Caco-2 (cell line): ENCODE results near the gene ERF. TPM values are rescaled to one million over a fixed set of nuclear protein-coding genes. Genes with fewer than 3 reads are reported as not detected.

ENCODE experiments used
- BruUV-seq: library from RNA; stranded (reverse); fragments of 400-500 nt; replicated peaks from 2 replicates; lab custom pipeline; 2021; lab: Mats Ljungman, UMichigan
- CTCF ChIA-PET: fragments of 300-600 bp; sonication (Branson Sonifier 250); formaldehyde crosslinking; loops from one replicate; lab custom pipeline; 2022; ENCODE audit warnings: antibody characterized with exemption; lab: Charles Lee
- POLR2A ChIA-PET: fragments of 300-600 bp; sonication (Branson Sonifier 250); formaldehyde crosslinking; loops from one replicate; lab custom pipeline; 2022; ENCODE audit warnings: antibody characterized with exemption; lab: Charles Lee
- DNase-seq, 2 experiments: peaks; one replicate each; pipeline versions ENCODE4 v3.0.0 to v3.0.0-alpha.2; 2020 to 2022
- H3K27me3 ChIP-seq: replicated peaks from 2 replicates; pipeline ENCODE4 v1.6.0; 2011; ENCODE audit warnings: low read length; ENCODE audit not compliant: control insufficient read depth, insufficient read depth
- H3K36me3 ChIP-seq: 2 replicates; pipeline ENCODE4 v1.5.1; 2011; ENCODE audit warnings: low read length; ENCODE audit not compliant: control insufficient read depth, insufficient read depth
- H3K4me1 ChIP-seq: fragments of 250-450 bp; sonication (Bioruptor Pico); 2 replicates; pipeline ENCODE4 v1.5.1; 2020; ENCODE audit warnings: mild to moderate bottlenecking
- H3K4me3 ChIP-seq: 2 replicates; pipeline ENCODE4 v1.5.1; 2011; ENCODE audit warnings: low read depth, mild to moderate bottlenecking, control low read depth, low read length
- H3K9me3 ChIP-seq: fragments of 250-450 bp; sonication (Bioruptor Pico); 2 replicates; pipeline ENCODE4 v1.5.1; 2020; ENCODE audit warnings: mild to moderate bottlenecking, moderate library complexity
- H3K27ac Mint-ChIP-seq: one replicate; pipeline ENCODE4 v1.8.0; 2022; ENCODE audit warnings: mixed read lengths; ENCODE audit not compliant: unreplicated experiment
- H3K27me3 Mint-ChIP-seq: one replicate; pipeline ENCODE4 v1.8.0; 2022; ENCODE audit warnings: mixed read lengths; ENCODE audit not compliant: insufficient read depth, unreplicated experiment
- H3K36me3 Mint-ChIP-seq: one replicate; pipeline ENCODE4 v1.8.0; 2022; ENCODE audit warnings: mild to moderate bottlenecking, mixed read lengths; ENCODE audit not compliant: insufficient read depth, unreplicated experiment
- H3K4me1 Mint-ChIP-seq: one replicate; pipeline ENCODE4 v1.8.0; 2022; ENCODE audit warnings: low read depth, mixed read lengths; ENCODE audit not compliant: unreplicated experiment
- H3K4me3 Mint-ChIP-seq: one replicate; pipeline ENCODE4 v1.8.0; 2022; ENCODE audit warnings: mild to moderate bottlenecking, moderate library complexity, mixed read lengths; ENCODE audit not compliant: unreplicated experiment
- H3K9me3 Mint-ChIP-seq: one replicate; pipeline ENCODE4 v1.8.0; 2022; ENCODE audit warnings: mixed read lengths; ENCODE audit not compliant: unreplicated experiment
- intact Hi-C: fragments of 100-400 bp; cut with micrococcal nuclease; formaldehyde crosslinking; loops from one replicate; pipeline ENCODE4 v1.10.0; 2022; ENCODE audit not compliant: unreplicated experiment
- total RNA-seq: library from RNA; stranded (reverse); gene quantifications from 2 replicates; pipeline ENCODE4 v1.2.3, GENCODE V29; 2022
- TF ChIP-seq, protein P1 (sequence below), 2 experiments: fragments of 200-600 bp in 1 of 2; IDR thresholded peaks; 1 replicate in 1 of 2; 2 replicates in 1 of 2; pipeline versions ENCODE4 v1.5.1 to v1.8.0; 2011 to 2022; ENCODE audit warnings: antibody characterized with exemption in 1 of 2, control low read depth in 1 of 2, inconsistent platforms in 1 of 2, low read depth in 1 of 2, low read length in 1 of 2, mild to moderate bottlenecking in 1 of 2, moderate library complexity in 1 of 2; ENCODE audit not compliant: insufficient read depth in 1 of 2, severe bottlenecking in 1 of 2, unreplicated experiment in 1 of 2

ERF gene
- total RNA-seq, 1 experiment from 2014 or later: 149 TPM

DNA sequence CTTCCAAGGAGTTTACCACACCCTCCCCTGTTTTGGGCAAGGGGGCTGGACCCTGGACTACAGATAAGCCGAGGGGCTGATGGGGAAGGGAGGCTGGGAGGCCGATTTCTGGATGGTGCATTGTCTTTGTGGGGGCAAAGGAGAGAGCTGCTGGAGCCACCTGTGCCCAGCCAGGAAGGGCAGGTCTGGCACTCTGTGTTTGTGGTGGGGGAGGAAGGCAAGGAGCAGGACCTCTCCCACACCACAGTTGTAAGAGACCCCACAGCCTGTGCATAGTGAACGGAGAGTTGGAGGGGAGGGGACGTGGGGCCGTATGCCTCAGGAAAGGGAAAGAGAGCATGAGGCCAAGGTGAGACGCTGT, 31.0 kb upstream of the ERF start:
- no peak overlapping the region for H3K4me3 ChIP-seq
- ChIA-PET POLR2A (no interaction called here), CTCF (no interaction called here)

GRCh38 chr19:42285541-42285941, 30.6 kb upstream of the ERF start:
- TF ChIP-seq, protein P1, sequence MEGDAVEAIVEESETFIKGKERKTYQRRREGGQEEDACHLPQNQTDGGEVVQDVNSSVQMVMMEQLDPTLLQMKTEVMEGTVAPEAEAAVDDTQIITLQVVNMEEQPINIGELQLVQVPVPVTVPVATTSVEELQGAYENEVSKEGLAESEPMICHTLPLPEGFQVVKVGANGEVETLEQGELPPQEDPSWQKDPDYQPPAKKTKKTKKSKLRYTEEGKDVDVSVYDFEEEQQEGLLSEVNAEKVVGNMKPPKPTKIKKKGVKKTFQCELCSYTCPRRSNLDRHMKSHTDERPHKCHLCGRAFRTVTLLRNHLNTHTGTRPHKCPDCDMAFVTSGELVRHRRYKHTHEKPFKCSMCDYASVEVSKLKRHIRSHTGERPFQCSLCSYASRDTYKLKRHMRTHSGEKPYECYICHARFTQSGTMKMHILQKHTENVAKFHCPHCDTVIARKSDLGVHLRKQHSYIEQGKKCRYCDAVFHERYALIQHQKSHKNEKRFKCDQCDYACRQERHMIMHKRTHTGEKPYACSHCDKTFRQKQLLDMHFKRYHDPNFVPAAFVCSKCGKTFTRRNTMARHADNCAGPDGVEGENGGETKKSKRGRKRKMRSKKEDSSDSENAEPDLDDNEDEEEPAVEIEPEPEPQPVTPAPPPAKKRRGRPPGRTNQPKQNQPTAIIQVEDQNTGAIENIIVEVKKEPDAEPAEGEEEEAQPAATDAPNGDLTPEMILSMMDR (IDR thresholded peaks at IDR 0.05; ENCODE audit: insufficient read depth in 1 of 2, low read depth in 1 of 2, low read length in 1 of 2, severe bottlenecking in 1 of 2, unreplicated experiment in 1 of 2): no peak
- Histone ChIP-seq H3K27me3 (no peaks in the 10 kb centered on the region), H3K4me3 (peak overlapping the region; percentile 64; the same call in 1 of the 2 replicates), H3K4me1 (peaks cover 32% of the 10 kb centered on the region), H3K9me3 (no peaks in the 10 kb centered on the region), H3K36me3 (peaks cover 1% of the 10 kb centered on the region; the same call in 1 of the 2 replicates)
- intact Hi-C loops: no loop called here
- H3K36me3 Mint-ChIP-seq: peaks cover 30% of the 10 kb centered on the region
- H3K27ac Mint-ChIP-seq: no peak overlapping the region
- peak overlapping the region; percentile 96 for H3K4me3 Mint-ChIP-seq
- H3K9me3 Mint-ChIP-seq: no peaks in the 10 kb centered on the region
- H3K27me3 Mint-ChIP-seq: no peaks in the 10 kb centered on the region
- DNase-seq: peak in 1 of 2 experiments; percentile 32
- H3K4me1 Mint-ChIP-seq: peaks cover 18% of the 10 kb centered on the region
- BruUV-seq: no TSS peak
- ChIA-PET CTCF (no interaction called here), POLR2A (no interaction called here)

More for the DNA sequence above, 31.0 kb upstream of the ERF start:
- peaks cover 30% of the 10 kb centered on the region for H3K36me3 Mint-ChIP-seq
- Histone ChIP-seq H3K27me3 (no peaks in the 10 kb centered on the region), H3K9me3 (no peaks in the 10 kb centered on the region), H3K4me1 (peaks cover 35% of the 10 kb centered on the region), H3K36me3 (peaks cover 1% of the 10 kb centered on the region; the same call in 1 of the 2 replicates)
- BruUV-seq: no TSS peak
- no peak overlapping the region for H3K27ac Mint-ChIP-seq
- H3K4me1 Mint-ChIP-seq: peaks cover 18% of the 10 kb centered on the region
- no peaks in the 10 kb centered on the region for H3K27me3 Mint-ChIP-seq
- intact Hi-C loops: no loop called here
- no peak for DNase-seq
- peak overlapping the region; percentile 96 for H3K4me3 Mint-ChIP-seq
- TF ChIP-seq, protein P1 (IDR thresholded peaks at IDR 0.05; ENCODE audit: insufficient read depth in 1 of 2, low read depth in 1 of 2, low read length in 1 of 2, severe bottlenecking in 1 of 2, unreplicated experiment in 1 of 2): no peak
- H3K9me3 Mint-ChIP-seq: no peaks in the 10 kb centered on the region

DNA sequence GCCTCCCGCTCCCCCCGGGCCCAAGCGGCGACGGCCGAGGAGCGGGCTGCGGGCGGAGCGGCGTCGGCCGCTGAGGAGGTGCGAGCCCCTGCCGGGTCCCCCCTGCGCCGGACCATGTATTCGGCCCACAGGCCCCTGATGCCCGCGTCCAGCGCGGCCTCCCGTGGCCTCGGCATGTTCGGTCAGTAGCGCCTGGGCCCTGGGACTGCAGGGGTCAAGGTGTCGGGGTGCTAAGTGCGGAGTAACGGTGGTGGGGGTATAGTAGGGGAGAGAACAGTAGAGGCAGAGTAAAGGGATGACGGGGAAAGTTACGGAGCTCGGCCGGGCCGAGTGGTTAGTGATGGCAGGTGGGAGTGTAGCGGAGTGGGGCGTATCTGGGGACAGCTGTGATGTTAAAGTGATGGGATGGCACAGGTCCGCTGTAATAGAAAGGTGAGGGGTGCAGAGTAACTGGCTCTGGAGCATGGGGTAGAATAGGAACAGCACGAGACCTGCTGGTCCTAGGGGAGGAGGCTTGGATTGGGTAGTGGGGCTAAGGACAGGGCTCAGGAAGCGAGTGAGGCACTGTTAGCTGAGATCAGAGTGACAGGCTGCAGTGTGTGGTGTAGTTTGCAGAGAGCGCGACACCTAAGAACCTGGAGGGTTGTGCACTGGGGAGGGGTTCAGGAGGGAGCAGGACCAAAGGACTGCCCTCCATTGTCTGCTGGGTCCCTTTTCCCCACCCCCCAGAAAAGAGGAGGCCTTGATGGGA, 29.8 kb upstream of the ERF start:
- CTCF ChIA-PET: interaction anchor here (0.6 to 0.7 kb wide), 2 partner anchors 42 to 48 kb away, joined by 3 to 4 read pairs; no protein-coding TSS in a partner anchor

More for the DNA sequence above, 29.8 kb upstream of the ERF start:
- Mint-ChIP-seq H3K9me3 (no peaks in the 10 kb centered on the region), H3K4me3 (peak overlapping the region; percentile 96), H3K4me1 (peaks cover 19% of the 10 kb centered on the region), H3K36me3 (peaks cover 23% of the 10 kb centered on the region), H3K27ac (peak overlapping the region; percentile 61), H3K27me3 (no peaks in the 10 kb centered on the region)
- intact Hi-C loops: no loop called here
- POLR2A ChIA-PET: interaction anchor here (0.5 to 0.6 kb wide), 2 partner anchors 42 to 511 kb away, joined by 3 read pairs; partner anchors contain the start of gene GSK3A
- Histone ChIP-seq H3K4me3 (peak overlapping the region; percentile 64), H3K27me3 (no peaks in the 10 kb centered on the region), H3K36me3 (no peaks in the 10 kb centered on the region), H3K4me1 (peaks cover 32% of the 10 kb centered on the region), H3K9me3 (no peaks in the 10 kb centered on the region)
- TF ChIP-seq, protein P1 (IDR thresholded peaks at IDR 0.05; ENCODE audit: insufficient read depth in 1 of 2, low read depth in 1 of 2, low read length in 1 of 2, severe bottlenecking in 1 of 2, unreplicated experiment in 1 of 2): no peak
- peak in 1 of 2 experiments; percentile 42 for DNase-seq
- BruUV-seq: no TSS peak
